ENCODE measurements around the gene VRK1.

The VRK1 gene

GRCh38 chr14:96802963-96803362, 5.8 kb downstream of the VRK1 start:
- H3K27me3 Mint-ChIP-seq = no peaks in the 10 kb centered on the region
- DNase-seq (no peak), ATAC-seq (no peak)
- peak overlapping the region in 1 of 2 donors; percentile 19 for H3K27ac Mint-ChIP-seq
- no peaks in the 10 kb centered on the region for H3K9me3 Mint-ChIP-seq
- H3K4me3 Mint-ChIP-seq = no peak overlapping the region
- H3K4me1 Mint-ChIP-seq = peaks cover 71% of the 10 kb centered on the region

- Mint-ChIP-seq H3K9me3 (no peaks in the 10 kb centered on the region), H3K27ac (no peak overlapping the region), H3K4me3 (no peak overlapping the region)
Measured at GRCh38 chr14:96803958-96804357, 6.8 kb downstream of the VRK1 start.

GRCh38 chr14:96804895-96805294, 7.7 kb downstream of the VRK1 start:
- Mint-ChIP-seq H3K27me3 (no peaks in the 10 kb centered on the region), H3K9me3 (no peaks in the 10 kb centered on the region), H3K4me3 (no peak overlapping the region), H3K4me1 (peaks cover 62% of the 10 kb centered on the region), H3K27ac (no peak overlapping the region)
- ATAC-seq (no peak), DNase-seq (no peak)

More at GRCh38 chr14:96803958-96804357, 6.8 kb downstream of the VRK1 start:
- Mint-ChIP-seq H3K4me1 (peaks cover 71% of the 10 kb centered on the region), H3K27me3 (no peaks in the 10 kb centered on the region)
- ATAC-seq (no peak), DNase-seq (no peak)

- no peaks in the 10 kb centered on the region for H3K9me3 Mint-ChIP-seq
- H3K27me3 Mint-ChIP-seq = no peaks in the 10 kb centered on the region
- H3K4me1 Mint-ChIP-seq = peaks cover 55% of the 10 kb centered on the region
- no peak for ATAC-seq
- no peak for DNase-seq
- no peak overlapping the region for H3K27ac Mint-ChIP-seq
- H3K4me3 Mint-ChIP-seq = no peak overlapping the region
Measured at GRCh38 chr14:96805956-96806355, 8.8 kb downstream of the VRK1 start.

GRCh38 chr14:96806836-96807235, 9.7 kb downstream of the VRK1 start:
- no peaks in the 10 kb centered on the region for H3K9me3 Mint-ChIP-seq
- peak overlapping the region in 1 of 2 donors; percentile 84 for H3K27ac Mint-ChIP-seq
- H3K27me3 Mint-ChIP-seq = no peaks in the 10 kb centered on the region
- ATAC-seq (no peak), DNase-seq (no peak)
- peaks cover 64% of the 10 kb centered on the region for H3K4me1 Mint-ChIP-seq
- no peak overlapping the region for H3K4me3 Mint-ChIP-seq

GRCh38 chr14:96808619-96809406, 11.6 kb downstream of the VRK1 start:
- DNase-seq (no peak), ATAC-seq (no peak)
- H3K4me3 Mint-ChIP-seq = no peak overlapping the region
- H3K27me3 Mint-ChIP-seq = no peaks in the 10 kb centered on the region
- peak overlapping the region in 1 of 2 donors; percentile 35 for H3K27ac Mint-ChIP-seq
- H3K9me3 Mint-ChIP-seq = no peaks in the 10 kb centered on the region
- H3K4me1 Mint-ChIP-seq = peaks cover 63% of the 10 kb centered on the region

GRCh38 chr14:96811265-96811664, 14.1 kb downstream of the VRK1 start:
- Mint-ChIP-seq H3K4me3 (no peak overlapping the region), H3K4me1 (peaks cover 48% of the 10 kb centered on the region), H3K9me3 (no peaks in the 10 kb centered on the region), H3K27me3 (no peaks in the 10 kb centered on the region), H3K27ac (no peak overlapping the region)
- no peak for DNase-seq
- ATAC-seq = no peak

GRCh38 chr14:96811985-96812667, 14.9 kb downstream of the VRK1 start:
- Mint-ChIP-seq H3K9me3 (no peaks in the 10 kb centered on the region), H3K27me3 (no peaks in the 10 kb centered on the region), H3K4me1 (peaks cover 46% of the 10 kb centered on the region), H3K27ac (no peak overlapping the region), H3K4me3 (no peak overlapping the region)
- DNase-seq (no peak), ATAC-seq (no peak)

- DNase-seq (no peak), ATAC-seq (no peak)
- H3K4me1 Mint-ChIP-seq = peaks cover 43% of the 10 kb centered on the region
- H3K9me3 Mint-ChIP-seq = no peaks in the 10 kb centered on the region
- H3K27me3 Mint-ChIP-seq = no peaks in the 10 kb centered on the region
- H3K27ac Mint-ChIP-seq = peak overlapping the region in 1 of 2 donors; percentile 7
- no peak overlapping the region for H3K4me3 Mint-ChIP-seq
Measured at GRCh38 chr14:96816281-96816680, 19.1 kb downstream of the VRK1 start.

GRCh38 chr14:96817750-96818666, 20.8 kb downstream of the VRK1 start:
- Mint-ChIP-seq H3K4me1 (peaks cover 34% of the 10 kb centered on the region), H3K27me3 (no peaks in the 10 kb centered on the region), H3K9me3 (peaks cover 0 to 3% of the 10 kb centered on the region in 2 donors), H3K27ac (no peak overlapping the region), H3K4me3 (no peak overlapping the region)
- no peak for ATAC-seq
- DNase-seq = no peak

GRCh38 chr14:96821501-96821900, 24.3 kb downstream of the VRK1 start:
- H3K4me3 Mint-ChIP-seq = no peak overlapping the region
- peaks cover 0 to 5% of the 10 kb centered on the region in 2 donors for H3K9me3 Mint-ChIP-seq
- ATAC-seq (no peak), DNase-seq (no peak)
- no peaks in the 10 kb centered on the region for H3K27me3 Mint-ChIP-seq
- no peak overlapping the region for H3K27ac Mint-ChIP-seq
- H3K4me1 Mint-ChIP-seq = peaks cover 43% of the 10 kb centered on the region

- peaks cover 5 to 12% of the 10 kb centered on the region in 2 donors for H3K9me3 Mint-ChIP-seq
- ATAC-seq (no peak), DNase-seq (no peak)
- no peak overlapping the region for H3K27ac Mint-ChIP-seq
- H3K4me1 Mint-ChIP-seq = peaks cover 34% of the 10 kb centered on the region
- no peaks in the 10 kb centered on the region for H3K27me3 Mint-ChIP-seq
- H3K4me3 Mint-ChIP-seq = no peak overlapping the region
Measured at GRCh38 chr14:96823652-96824051, 26.5 kb downstream of the VRK1 start.

GRCh38 chr14:96824283-96824682, 27.1 kb downstream of the VRK1 start:
- ATAC-seq (no peak), DNase-seq (no peak)
- peaks cover 34% of the 10 kb centered on the region for H3K4me1 Mint-ChIP-seq
- H3K27ac Mint-ChIP-seq = no peak overlapping the region
- no peaks in the 10 kb centered on the region for H3K27me3 Mint-ChIP-seq
- H3K9me3 Mint-ChIP-seq = peaks cover 11 to 12% of the 10 kb centered on the region in 2 donors
- no peak overlapping the region for H3K4me3 Mint-ChIP-seq

GRCh38 chr14:96826818-96827217, 29.6 kb downstream of the VRK1 start:
- H3K27ac Mint-ChIP-seq = no peak overlapping the region
- no peak overlapping the region for H3K4me3 Mint-ChIP-seq
- ATAC-seq (no peak), DNase-seq (no peak)
- peaks cover 30% of the 10 kb centered on the region for H3K4me1 Mint-ChIP-seq
- peaks cover 22 to 25% of the 10 kb centered on the region in 2 donors for H3K9me3 Mint-ChIP-seq
- no peaks in the 10 kb centered on the region for H3K27me3 Mint-ChIP-seq

GRCh38 chr14:96827290-96827689, 30.1 kb downstream of the VRK1 start:
- DNase-seq (no peak), ATAC-seq (no peak)
- no peak overlapping the region for H3K27ac Mint-ChIP-seq

More at GRCh38 chr14:96827290-96827689, 30.1 kb downstream of the VRK1 start:
- no peaks in the 10 kb centered on the region for H3K27me3 Mint-ChIP-seq
- no peak overlapping the region for H3K4me3 Mint-ChIP-seq
- H3K4me1 Mint-ChIP-seq = peaks cover 28% of the 10 kb centered on the region
- peaks cover 22 to 25% of the 10 kb centered on the region in 2 donors for H3K9me3 Mint-ChIP-seq
